CD4-positive, alpha-beta T cell treated with Interleukin-2 at 100 ng/mL for 4 hours (primary cell): ENCODE results near the gene MDC1.
"Not testable (repeated sequence)": the region's sequence is repeated elsewhere in the genome, so short reads cannot be mapped to it uniquely, and the experiment has no call there.

ENCODE experiments used
- DNase-seq: peaks from one replicate; pipeline ENCODE4 v3.0.0-alpha.2; 2020; ENCODE audit warnings: low spot score

MDC1 gene

DNA sequence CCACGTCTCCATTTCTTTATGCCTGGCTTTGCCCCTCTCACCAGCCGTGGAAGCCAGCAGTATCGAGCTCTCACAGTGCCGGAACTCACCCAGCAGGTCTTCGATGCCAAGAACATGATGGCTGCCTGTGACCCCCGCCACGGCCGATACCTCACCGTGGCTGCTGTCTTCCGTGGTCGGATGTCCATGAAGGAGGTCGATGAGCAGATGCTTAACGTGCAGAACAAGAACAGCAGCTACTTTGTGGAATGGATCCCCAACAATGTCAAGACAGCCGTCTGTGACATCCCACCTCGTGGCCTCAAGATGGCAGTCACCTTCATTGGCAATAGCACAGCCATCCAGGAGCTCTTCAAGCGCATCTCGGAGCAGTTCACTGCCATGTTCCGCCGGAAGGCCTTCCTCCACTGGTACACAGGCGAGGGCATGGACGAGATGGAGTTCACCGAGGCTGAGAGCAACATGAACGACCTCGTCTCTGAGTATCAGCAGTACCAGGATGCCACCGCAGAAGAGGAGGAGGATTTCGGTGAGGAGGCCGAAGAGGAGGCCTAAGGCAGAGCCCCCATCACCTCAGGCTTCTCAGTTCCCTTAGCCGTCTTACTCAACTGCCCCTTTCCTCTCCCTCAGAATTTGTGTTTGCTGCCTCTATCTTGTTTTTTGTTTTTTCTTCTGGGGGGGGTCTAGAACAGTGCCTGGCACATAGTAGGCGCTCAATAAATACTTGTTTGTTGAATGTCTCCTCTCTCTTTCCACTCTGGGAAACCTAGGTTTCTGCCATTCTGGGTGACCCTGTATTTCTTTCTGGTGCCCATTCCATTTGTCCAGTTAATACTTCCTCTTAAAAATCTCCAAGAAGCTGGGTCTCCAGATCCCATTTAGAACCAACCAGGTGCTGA, 7.0 kb upstream of the MDC1 start:
- DNase-seq: not testable (repeated sequence)

DNA sequence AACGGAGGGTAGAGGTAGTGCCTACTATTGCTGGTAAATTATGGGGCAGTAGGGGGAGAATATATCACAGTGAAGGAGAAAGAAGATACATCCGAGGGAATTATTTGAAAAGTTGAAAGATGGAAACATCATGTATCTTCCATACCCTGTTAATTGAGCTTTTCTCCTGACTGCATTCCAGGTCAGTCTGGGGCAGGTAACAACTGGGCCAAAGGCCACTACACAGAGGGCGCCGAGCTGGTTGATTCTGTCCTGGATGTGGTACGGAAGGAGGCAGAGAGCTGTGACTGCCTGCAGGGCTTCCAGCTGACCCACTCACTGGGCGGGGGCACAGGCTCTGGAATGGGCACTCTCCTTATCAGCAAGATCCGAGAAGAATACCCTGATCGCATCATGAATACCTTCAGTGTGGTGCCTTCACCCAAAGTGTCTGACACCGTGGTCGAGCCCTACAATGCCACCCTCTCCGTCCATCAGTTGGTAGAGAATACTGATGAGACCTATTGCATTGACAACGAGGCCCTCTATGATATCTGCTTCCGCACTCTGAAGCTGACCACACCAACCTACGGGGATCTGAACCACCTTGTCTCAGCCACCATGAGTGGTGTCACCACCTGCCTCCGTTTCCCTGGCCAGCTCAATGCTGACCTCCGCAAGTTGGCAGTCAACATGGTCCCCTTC, 6.2 kb upstream of the MDC1 start:
- DNase-seq: not testable (repeated sequence)

DNA sequence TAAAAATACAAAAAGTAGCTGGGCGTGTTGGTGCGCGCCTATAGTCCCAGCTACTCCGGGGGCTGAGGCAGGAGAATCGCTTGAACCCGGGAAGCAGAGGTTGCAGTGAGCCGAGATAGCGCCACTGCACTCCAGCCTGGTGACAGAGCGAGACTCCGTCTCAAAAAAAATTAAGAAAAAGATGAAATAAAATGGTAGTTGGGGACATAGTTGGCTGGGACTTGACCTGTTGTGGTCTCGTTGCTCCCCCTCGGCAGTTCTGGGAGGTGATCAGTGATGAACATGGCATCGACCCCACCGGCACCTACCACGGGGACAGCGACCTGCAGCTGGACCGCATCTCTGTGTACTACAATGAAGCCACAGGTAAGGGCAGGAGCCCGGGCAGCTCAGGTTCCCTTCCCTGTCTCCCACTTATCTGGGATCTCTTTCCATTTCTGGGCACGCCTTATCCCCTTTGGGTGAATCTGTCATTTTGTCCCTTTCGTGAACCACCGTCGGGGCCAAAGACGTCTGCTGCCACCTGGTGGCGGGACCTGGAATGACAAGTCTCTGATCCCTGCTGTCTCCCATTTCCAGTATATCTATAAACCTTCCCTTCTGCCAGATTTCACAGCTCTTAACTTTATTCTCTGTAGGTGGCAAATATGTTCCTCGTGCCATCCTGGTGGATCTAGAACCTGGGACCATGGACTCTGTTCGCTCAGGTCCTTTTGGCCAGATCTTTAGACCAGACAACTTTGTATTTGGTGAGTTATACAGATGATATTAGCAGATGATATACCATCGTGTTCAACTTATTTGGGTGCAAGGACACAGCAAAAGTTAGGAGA, 5.4 kb upstream of the MDC1 start:
- DNase-seq: peak; percentile 88

DNA sequence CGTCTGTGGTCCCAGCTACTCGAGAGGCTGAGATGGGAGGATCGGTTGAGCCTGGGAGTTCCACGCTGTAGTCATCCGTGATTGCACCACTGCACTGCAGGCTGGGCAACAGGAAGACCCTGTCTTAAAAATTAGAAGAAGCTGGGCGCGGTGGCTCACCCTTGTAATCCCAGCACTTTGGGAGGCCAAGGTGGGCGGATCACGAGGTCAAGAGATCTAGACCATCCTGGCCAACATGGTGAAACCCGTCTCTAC, 4.9 kb upstream of the MDC1 start:
- DNase-seq: peak; percentile 30

DNA sequence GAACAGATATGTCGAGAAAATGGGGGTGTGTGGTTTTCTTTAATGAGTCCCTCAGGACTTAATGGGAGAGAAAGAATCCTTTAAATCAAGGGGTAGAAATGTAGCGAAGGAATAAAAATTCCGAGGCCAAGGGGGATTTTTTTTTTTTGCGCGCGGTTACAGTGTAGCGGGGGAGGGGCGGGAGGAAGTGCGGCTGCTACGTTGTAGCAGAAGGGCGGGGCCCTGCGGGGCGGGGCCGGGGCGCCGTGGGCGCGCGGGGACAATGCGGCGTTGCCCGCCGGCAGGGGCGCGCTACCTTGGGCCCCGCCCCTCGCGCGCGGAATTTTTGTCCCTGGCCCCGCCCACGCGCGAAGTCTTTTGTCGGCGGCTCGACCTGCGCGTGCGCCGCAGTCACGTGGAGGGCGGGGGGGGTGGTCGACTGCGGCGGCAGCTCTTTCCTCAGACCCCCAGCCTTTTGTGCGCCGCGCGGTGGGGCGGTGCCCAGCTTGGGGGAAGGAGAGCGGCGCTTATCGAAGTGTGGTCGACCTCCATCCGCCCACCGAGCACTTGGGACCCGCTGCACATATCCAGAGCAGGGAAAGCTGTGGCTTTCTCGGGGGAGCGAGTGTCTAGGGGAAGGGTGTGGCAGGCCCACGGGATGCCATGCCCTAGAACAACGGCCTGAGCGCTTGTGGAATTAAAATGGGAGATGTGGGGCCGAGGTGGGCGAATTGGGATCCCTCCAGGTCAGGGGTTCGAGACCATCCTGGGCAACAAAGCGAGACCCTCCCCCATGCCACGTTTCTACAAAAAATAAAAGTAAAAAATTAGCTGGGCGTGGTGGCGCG, 4.3 kb upstream of the MDC1 start:
- DNase-seq: peak; percentile 95

DNA sequence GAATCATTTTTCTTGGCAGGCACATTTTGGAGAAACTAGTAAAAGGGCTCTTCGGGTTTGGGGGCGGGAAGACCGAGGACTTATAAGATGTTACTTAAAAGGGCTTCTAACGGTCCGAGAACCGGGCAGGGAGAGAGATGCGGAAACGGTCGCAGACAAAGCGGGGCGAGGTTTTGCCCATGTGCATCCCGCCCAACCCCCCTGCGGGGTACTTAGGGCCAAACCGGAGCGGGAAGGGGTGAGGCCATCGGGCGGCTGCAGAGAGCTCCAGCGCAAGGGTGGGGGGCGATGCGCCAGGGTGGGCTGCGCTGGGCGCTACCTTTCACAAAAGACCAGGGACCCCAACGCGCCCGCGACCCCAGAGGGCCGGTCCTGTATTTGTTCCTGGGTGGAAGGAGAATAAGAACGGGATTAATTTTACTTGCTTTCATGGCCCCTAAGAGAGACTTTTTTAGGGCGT, 3.7 kb upstream of the MDC1 start:
- peak; percentile 44 for DNase-seq

DNA sequence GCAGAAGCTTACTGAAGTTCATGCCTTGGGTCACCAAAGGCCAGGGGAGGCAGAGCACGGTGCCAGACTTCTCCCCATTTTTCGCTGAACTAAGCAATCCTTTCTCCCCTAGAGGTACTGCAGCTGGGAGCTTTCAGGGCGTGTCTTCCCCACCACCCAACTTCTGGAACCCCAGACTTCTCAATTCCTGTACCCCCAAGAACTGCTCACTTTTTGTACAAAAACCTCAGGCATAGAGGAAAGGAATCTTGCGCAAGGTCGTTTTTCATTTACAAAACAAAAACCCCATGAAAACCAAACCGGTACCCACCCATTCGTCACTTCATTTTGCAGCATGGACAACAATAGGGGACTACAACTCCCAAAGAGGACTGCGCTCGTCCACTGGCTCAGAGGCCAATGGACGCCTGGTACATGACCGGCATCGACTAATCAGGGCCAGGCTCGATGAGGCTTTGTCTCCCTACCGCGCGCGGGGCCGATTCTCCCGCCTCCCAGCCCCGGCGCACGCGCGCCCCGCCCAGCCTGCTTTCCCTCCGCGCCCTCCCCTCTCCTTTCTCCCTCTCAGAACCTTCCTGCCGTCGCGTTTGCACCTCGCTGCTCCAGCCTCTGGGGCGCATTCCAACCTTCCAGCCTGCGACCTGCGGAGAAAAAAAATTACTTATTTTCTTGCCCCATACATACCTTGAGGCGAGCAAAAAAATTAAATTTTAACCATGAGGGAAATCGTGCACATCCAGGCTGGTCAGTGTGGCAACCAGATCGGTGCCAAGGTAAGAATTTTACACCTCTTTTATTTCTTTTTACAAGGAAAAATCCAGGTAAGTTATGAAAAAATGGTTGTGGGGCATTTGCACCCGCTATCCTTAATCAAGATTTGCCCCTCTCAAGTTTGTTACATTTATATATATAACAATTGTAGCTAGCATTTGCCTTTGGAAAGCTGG, 3.0 kb upstream of the MDC1 start, which contains the start of gene TUBB:
Gene TUBB, plus strand, starts transcription at position 562 of the 947 bp plus-strand sequence. Its CDS starts 155 bp downstream, at position 717.
- DNase-seq: peak; percentile 97

DNA sequence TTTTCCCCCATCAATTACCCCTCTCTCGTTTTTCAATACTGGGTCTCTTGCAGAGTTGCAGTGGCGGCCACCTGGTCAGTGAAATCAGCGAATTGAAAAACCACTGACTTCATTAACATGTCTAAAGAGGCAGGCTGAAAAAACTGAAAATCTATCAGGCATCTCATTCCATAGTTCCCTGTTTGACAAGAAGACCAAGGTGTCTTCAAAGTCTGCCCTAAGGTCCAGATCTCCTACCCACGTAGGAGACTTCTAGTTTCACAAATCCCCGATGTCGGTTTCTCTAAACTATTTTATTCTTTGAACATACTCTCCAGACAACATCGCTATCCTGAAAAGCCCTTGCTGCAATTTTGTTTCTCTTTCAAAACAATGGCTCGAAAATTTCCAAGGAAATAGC, 2.3 kb upstream of the MDC1 start:
- DNase-seq: no peak

DNA sequence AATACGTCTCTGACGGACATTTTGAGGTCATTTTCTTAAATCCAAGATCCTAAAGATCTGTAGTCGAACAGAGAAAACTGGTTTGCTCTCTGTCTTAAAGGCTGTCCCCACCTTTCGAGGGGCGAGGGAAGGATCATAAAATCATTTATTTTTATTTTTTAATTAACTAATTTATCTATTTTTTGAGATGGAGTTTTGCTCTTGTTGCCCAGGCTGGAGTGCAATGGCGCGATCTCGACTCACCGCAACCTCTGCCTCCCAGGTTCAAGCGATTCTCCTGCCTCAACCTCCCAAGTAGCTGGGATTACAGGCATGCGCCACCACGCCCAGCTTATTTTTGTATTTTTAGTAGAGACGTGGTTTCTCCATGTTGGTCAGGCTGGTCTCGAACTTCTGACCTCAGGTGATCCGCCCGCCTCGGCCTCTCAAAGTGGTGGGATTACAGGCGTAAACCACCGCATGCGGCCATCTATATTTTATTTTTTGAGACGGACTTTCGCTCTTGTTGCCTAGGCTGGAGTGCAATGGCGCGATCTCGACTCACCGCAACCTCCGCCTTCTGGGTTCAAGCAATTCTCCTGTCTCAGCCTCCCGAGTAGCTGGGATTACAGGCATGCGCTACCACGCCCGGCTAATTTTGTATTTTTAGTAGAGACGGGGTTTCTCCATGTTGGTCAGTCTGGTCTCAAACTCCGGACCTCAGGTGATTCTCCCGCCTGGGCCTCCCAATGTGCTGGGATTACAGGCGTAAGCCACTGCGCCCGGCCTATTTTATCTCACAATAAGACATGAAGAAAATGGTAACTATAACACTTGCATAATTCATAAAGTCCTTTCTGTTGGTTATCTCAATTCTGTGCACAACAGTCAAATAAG, 1.0 kb upstream of the MDC1 start:
- not testable (repeated sequence) for DNase-seq

DNA sequence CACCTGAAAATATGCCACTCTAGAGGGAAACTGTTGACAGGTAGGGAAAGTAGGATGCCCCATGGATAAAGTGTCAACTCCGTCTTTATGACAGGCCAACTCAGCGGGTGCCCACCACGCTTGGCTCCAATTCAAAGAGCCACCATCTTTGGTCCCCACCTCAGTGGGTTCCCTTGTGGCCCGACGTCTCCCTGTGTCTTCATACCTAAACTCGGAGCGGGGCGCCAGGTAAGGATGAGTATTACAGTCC, 277 bp downstream of the MDC1 start:
- DNase-seq: no peak

DNA sequence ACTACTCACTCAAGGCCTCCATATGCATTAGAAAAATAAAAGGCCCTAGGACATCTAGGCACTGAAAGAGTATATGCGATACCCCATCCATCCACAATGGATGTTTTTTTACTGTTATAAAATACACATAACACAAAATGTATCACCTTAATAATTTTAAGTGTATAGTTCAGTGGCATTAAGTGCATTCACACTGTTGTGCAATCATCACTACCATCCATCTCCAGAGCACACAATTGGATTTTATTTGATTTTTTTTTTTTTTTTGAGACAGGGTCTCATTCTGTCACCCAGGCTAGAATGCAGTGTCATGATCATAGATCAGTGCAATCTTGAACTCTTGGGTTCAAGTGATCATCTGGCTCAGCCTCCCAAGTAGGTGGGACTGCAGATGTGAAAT, 2.8 kb downstream of the MDC1 start:
- no peak for DNase-seq

DNA sequence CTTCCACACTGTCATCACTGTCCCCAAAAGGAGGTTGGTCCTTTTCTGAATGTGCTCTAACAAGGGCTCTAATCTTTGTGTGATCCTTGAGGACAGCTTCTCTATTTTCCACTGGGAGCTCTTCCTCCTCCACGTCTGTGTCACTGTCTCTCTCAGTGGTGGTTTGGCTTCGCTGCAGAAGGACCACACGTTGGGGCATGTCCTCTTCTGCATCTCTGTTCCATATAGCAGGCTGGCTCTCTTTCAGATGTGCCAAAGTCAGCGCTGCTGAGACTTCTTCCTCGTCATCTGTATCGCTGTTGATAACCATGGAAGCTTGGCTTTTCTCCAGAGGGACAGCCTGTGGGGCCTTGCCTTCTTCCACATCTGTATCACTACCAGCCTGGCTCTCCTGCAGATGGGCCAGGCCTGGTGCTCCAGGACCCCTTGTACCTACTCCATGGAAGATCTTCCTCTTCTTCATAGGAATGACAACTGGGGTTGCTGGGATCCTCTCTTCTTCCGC, 4.6 kb downstream of the MDC1 start:
- no peak for DNase-seq

DNA sequence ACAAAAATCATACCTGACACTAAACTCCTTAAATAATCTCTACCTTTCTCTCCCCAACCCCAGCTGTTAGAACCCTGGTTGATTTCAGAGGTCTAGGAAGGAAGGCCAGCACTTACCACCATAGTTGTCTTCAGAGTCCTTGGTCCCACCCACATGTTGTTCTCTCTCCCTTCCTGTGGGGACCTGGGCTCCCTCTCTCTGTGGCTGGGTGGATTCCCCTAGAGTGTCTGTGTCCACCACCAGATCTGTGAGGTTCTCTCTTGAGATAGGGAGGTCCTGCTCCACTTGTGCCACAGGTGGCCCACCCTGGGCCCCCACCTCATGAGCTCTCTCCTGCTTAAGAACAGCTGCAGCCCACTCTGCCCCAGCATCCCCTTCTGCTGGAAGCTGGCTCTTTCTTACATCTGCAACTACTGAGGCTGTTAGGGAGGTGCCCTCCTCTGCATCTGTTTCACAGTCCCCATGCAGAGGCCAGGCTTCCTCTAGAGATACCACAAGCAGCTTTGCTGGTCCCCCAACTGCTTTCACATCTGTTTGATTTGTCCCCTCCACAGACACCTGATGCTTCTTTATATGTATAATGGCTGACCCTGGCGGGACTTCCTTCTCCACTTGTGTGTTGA, 5.2 kb downstream of the MDC1 start:
- DNase-seq: no peak

DNA sequence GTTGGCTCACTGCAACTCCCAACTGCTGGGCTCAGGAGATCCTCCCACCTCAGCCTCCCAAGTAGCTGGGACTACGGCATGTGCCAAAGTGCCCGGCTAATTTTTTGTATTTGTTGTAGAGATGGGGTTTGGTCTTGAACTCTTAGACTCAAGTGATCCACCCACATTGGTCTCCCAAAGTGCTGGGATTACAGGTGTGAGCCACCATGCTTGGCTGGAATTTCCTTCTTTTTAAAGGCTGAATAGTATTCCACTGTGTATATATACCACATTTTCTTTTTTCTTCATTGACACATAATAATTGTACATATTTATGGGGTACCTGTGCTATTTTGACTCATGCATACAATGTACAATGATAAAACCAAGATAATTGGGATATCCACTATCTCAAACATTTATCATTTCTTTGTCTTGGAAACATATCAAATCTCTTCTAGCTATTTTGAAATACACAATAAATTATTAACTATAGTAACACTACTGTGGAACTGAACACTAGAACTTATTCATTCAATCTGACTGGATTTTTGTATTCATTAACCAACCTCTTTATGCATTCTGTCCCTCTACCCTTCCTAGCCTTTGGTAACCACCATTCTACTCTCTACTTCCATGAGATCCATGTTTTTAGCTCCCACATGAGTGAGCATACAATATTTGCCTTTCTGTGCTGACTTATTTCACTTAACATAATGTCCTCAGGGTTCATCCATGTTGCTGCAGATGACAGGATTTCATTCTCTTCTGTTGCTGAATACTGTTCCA, 7.8 kb downstream of the MDC1 start:
- no peak for DNase-seq

DNA sequence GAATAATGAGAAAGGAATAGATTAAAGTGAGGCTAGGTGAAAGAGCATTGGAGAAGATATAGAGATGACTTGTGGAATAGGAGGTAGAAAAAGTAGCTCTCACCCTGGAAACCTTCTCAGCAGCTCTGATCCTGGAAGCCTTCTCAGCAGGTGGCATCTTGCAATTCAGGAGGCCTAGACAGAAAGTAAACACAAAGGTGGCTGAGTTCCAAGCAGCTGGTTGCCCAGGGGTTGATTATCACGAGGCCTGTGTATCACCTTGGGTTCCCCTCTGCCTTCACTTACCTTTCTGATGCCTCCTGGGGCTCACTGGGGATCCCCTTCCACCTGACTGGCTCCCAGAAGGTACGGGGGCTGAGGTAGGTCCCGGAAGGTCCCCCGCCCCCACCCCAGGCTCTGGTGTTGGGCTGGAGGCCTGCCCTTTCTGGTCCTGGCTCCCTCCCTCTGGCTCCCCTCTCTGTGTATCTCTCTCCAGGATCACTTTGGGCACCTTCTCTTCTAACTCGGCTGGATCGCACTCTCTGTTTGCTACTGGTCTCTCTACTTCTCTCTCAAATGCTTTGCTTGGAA, 9.7 kb downstream of the MDC1 start:
- no peak for DNase-seq

DNA sequence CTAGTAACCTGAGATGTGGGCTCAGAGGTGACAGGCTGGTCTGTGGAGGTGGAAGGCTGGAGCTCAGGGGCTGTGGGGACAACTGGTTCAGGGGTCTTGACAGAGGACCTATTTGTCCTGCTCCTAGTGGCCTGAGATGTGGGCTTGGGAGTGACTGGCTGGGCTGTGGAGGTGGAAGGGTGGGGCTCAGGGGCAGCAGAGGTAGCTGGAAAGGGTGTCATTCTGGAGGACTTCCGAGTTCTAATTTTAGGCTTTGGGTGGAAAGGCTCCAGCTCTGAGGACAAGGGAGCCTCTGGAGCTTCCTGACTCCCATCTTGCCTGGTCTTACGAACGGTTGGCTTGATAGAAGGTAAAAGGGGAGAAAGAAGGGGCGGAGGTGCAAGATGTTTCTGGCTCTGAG, 11.5 kb downstream of the MDC1 start:
- DNase-seq: no peak

DNA sequence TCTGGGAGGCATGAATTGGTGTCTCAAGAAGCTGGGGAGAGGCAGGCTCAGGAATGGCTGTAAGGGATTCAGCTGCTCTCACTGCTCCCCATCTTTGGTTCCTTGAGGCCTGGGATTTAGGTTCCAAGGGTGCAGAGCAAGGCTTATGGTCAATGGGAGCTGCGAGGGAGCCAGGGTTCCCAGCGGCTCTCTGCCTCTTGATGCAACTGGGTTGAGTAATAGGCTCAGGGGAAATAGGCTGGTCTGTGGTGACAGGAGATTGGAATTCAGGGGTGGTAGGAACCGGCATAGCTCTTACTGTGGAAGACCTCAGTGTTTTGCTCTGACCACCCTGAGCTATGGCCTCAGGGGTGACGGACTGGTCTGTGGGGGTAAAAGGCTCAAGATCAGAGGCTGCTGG, 13.3 kb downstream of the MDC1 start:
- DNase-seq: no peak

DNA sequence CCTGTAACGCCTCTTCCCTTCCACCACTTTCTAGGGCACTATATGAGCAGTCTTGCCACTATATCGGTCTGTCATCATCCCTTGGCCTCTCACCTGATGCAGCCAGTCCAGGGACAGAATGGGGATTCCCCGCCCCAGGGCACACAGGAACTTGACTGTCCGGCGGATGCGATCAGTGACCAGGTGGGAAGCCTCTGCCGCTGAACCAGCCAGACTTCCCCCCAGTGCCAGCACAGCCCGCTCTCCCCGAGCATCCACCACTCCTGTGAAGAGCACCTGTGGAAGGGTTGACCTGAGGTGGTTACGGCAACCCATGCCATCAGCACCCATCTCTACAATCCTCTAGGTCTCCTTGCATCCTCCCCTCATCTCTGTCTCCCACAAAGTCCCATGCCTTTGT, 14.1 kb downstream of the MDC1 start:
- no peak for DNase-seq
